GM19395 (cell line): Measurements from ENCODE around the gene OR2W1.

Source experiments
- ATAC-seq: cut with Tn5 transposase; IDR thresholded peaks from one replicate; pipeline ENCODE4 v1.9.1; 2021; ENCODE audit warnings: mild to moderate bottlenecking, moderate library complexity; ENCODE audit not compliant: unreplicated experiment

OR2W1 gene

GRCh38 chr6:29005183-29005885 is 39.6 kb downstream of the OR2W1 start, which contains the start of gene ZNF311:
Gene ZNF311, minus strand, starts transcription at chr6:29005315. Its CDS starts 1,361 bp downstream, at chr6:29003954.
- no peak for ATAC-seq

GRCh38 chr6:28996844-28997510 is 48.0 kb downstream of the OR2W1 start:
- ATAC-seq, result no peak

- ATAC-seq, result no peak
These were observed 49.8 kb downstream of the OR2W1 start for GRCh38 chr6:28995093-28995650.
